GM19238 (cell line): ENCODE measurements around the gene TSPAN17.
A peak's percentile ranks its signal among the peaks of the same experiment; 100 is the strongest.

Experiments used
- DNase-seq: peaks from one replicate; pipeline ENCODE4 v3.0.0; 2011; ENCODE audit warnings: low spot score; ENCODE audit not compliant: insufficient read length

Gene TSPAN17

DNA sequence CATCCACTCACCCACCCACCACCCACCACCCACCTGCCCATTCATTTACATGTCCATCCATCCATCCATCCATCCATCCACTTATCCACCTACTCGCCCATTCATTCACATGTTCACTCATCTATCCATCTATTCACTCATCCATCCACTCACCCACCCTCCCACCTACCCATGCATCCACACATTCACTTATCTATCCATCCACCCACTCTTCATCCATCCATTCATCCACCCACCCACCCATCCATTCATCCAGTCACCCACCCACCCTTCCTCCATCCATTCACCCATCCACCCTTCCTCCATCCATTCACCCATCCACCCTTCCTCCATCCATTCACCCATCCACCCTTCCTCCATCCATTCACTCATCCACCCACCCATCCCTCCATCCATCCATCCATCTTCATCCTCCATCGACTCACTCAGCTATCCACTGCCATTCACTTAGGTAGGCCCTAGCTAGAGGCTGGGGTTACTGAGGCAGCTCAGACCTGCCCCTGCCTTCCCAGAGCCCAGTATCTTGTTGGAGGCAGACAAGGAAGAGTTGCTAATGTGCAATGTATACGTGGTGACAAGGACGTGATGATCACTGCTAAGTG, 12.7 kb downstream of the TSPAN17 start:
- no peak for DNase-seq

DNA sequence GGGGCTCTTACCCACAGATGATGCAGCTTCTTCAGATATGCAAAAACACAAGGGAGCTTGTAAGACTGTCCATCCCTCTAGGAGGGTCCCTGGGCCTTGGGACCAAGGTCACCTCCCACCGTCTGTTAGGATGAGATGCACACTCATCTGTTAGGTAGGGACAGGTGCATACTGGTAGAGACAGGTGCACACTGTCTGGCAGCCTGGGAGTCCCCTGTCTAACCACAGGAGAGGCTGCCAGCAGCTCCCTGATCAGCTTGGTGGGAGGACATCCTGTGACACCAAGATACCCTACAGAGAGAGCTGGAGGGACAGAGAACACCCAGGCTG, 13.2 kb downstream of the TSPAN17 start:
- DNase-seq: no peak

DNA sequence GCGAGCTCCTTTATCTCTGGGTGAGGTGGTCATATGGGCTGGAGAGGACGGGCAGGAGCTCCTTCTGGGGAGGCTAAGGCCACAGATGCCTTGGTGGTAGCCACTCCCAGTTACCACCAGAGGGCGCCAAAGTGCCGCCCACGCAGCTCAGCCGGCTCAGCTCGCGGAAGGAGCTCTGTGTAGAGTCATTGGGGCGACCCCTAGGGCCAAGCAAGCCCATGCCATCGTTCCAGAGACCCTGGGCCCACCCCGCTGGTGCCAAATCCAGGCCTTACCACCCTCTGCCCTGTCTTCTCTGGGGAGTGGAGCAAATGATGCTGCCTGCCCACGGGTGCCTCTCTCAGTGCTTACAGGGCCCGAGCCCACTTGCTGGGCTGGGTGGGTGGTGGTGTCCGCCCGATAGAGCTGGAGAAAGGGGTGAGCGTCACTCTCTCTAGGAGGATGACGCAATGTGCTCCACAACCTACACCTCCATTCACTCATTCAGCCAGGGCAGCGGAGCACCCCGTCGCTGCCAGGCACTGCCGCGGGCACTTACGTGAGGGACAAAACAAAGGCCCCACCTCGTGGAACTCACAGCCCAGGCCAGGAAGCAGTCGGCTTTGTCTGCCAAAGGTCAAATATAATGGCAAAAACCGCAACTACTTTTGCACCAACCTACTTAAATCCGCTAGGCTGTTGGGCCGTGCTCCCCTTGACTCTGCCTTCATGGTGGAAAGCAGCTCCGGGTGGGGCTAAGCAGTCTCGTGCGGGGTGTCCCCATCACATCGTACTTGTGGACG, 13.8 kb downstream of the TSPAN17 start:
- peak; percentile 94 for DNase-seq

DNA sequence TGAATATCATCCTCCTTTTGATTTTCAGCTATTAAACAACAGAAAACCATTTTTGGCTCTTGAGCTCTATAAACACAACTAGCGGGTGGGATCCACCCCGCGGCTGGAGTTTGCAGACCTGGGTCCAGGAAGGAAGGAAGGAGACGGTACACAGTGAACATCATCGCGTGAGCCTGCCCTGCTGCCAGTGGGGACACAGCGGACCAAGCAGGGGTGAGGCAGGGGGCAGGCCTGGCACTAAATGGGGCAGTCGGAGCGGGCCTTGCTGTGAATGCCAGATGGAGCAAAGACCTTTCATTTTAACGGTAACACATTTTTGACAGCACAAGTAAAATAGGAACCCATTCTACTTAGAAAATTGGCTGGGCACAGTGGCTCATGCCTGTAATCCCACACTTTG, 14.4 kb downstream of the TSPAN17 start:
- no peak for DNase-seq

DNA sequence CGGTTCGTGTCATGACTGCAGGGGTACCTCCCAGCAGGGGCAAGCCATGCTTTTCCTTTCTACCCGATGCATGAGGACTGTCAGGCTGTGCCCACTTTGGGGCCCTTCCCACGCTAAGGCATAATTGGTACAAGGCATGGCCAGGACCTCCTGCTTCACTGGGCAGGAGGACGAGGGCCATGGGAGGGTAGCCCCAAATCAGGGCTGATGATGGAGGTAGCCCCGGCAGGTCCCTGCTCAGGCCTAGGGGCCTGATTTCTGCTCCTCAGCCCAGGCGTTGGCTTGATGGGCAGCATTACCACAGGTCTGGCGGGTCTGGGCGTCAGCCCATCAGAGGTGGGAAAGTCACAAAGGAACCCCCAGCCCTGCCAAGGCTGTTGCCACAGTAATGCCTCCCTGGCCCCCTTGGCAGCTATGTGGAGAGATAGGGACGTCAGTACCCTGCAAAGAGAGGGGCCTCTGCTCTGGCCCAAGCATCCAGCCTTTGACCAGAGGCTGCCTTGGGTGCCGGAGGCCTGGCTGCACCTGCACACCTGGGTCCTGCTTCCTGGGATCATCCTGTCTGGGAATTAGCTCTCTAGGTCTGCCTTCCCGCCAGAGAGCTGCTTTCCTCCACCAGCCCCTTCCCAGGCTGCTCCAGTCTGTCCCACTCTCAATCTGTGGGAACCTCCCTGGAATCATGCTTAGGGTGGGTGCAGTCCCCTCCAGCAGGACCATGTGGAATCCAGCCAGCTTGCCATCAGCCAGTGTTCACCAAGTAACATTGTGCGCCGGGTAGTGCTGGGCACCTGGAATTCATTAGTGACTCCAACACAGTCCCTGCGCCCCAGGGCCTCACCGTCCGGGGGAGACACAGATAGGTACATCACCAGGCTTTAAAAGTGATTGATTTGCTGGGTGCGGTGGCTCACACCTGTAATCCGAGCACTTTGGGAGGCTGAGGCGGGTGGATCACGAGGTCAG, 15.4 kb downstream of the TSPAN17 start:
- DNase-seq: no peak

DNA sequence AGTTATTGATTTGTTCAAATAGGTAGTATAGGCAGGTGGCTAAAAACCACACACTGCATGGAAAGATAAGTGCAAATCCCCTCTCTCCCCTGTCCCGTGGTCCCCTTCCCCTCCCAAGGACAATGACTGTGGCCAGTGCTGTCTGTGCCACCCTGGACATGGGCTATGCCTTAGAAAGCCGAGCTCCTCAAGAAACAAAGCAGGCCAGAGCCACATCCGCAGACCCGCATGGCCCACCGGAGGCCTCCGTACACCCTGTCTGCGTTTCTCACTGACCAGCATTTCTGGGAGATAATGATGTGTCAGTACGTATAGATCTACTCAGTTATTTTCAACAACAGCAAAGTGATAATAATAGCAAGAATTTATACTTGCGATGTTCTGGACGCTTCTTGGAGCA, 16.3 kb downstream of the TSPAN17 start:
- no peak for DNase-seq

DNA sequence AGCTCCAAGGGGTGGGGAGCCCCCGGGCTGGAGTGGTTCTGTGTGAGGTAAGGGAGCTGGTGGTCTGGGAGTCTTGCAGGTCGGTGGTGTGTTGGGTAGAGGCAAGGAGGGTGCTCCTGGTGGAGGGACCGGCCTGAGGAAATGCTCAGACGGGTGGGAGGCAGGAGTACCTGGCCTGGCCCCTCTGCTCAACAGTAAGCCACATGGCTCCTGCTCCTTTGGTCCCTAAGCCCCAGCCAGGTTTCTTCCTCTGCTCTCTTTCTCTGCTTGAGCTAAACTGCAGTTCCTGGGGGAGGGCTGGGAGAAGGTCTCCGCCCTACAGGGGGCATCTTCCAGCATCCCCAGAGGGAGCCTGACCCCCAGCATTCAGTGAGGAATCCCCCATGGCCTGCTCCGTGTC, 17.2 kb downstream of the TSPAN17 start:
- DNase-seq: no peak

DNA sequence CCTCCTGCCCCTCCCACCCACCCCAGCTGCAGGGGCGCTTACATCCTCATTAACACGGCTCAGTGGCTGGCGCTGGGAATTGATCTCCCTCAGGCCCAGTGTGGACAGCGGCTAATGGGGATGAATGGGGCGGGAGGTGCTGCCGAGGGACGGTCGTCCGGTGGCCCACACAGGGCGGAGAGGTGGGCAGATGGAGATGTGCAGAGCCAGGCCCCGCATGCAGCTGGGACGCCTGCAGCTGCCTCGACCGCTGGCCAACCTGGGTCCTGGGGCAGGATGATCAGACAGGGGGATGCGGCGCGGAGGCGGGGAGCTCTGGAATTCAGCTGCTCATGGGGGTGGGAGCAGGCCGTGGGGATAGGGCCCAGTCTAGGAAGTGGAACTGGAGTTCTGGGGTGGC, 17.6 kb downstream of the TSPAN17 start:
- DNase-seq: no peak

DNA sequence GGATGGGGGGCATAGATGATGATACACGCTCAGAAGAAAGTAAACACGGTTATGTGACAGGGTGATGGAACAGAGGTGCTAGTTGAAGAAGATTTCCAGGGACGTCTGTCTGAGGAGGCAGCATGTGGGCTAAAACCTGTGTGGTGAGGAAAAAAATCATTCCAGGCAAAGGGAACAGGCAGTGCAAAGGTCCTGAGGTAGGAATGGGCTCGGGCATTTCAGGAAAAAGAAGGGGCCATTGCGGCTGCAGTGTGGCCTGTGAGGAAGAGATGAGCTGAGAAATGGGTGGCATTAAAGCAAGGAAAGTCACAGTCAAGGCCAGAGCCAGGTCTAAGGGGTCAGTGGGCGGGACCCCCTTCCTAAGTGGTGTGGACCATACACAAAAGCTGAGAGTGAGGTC, 18.2 kb downstream of the TSPAN17 start:
- DNase-seq: no peak

DNA sequence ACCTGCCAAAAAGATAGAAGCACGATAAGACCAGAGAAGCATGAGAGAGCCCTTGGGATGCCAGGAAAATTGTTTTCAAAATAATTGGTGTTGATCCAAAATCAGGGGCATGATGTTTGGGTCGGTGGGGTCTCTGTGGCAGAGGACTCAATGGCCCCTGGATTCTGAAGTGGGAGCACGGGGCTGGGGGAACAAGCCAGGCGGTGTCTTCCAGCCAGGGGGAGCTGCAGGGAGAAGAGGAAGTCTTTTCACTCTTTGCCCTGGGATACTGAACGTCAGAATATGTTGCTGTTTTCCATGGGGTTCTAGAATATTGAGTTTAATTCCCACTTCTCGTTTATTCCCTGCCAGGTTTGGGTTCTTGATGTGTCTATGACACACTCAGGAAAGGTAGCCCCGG, 20.4 kb downstream of the TSPAN17 start:
- DNase-seq: no peak

DNA sequence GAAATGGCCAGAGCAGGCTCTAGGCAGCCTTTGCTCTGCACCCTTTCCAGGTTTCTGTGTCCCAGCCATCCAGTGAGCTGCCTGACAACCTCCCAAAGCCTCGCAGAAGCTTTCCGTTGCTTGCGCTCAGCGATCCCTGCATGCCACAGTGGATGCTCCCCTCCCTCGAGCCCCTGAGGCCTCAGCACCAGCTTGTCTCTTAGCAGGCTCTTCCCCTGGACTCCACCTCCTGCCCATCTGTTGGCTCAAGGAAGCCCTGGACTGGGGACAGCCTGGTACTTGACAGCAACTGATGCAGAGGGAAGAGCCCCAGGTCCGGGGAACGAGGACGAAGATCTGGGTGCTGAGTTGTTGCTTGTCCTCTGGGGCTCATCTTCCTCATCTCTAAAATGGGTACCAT, 23.2 kb downstream of the TSPAN17 start:
- no peak for DNase-seq

DNA sequence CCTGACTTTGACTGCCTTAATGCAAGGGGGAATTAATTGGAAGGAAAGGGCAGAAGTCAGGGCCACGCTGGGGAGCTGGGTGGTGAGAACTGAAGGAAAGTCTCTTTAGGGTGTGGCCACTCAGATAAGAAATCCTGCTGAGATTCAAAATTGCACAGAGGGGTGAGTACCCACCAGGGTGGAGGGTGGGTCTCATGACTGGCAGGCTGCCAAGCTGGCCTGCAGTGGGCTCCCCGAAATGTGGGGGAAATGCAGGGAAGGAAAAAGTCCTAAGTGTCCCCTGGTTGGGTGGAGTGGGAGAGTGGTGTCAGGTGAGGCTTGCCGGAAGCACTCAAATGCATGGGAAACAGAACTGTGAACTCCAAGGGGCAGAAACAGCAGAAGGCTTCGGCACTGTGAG, 24.1 kb downstream of the TSPAN17 start:
- no peak for DNase-seq

DNA sequence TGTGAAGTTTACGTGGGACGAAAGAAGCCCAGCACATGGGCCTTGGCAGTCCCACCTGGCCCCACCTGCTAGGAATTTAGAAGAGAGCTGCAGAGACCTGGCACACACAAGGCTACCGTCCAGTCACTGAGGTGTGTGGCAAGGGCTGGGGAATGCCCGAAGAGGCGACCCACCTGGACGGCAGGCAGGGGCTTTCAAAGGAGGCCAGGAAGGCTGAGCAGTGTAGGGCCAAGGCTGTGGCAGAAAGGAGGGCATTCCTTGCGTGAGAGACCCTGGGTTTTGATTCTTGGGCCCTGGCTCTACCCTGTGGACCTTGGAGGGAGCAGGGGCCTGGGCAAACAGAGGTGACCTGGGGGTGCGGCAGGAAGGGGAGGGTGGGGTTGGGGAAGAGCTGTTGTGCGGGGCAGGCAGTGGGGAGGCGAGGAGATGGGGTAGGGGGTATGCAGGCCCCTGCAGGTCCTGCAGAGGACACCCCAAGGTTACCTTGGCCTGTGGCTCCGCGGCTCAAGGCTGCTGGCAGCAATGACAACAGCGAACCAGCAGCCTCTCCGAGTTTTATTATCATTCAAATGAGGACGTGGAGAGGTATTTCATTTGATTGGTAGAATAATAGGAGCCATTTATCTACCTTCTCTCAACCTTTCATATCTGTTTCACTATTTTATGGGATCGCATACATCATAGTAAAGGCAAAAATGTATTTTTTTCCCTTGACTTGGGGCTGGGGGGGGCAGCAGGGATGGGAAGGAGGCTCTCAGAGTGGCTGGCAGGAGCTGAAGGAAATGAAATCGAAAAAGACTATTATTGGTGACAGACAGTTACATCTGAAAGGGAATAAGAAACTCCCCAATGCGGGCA, 24.8 kb downstream of the TSPAN17 start:
- no peak for DNase-seq

DNA sequence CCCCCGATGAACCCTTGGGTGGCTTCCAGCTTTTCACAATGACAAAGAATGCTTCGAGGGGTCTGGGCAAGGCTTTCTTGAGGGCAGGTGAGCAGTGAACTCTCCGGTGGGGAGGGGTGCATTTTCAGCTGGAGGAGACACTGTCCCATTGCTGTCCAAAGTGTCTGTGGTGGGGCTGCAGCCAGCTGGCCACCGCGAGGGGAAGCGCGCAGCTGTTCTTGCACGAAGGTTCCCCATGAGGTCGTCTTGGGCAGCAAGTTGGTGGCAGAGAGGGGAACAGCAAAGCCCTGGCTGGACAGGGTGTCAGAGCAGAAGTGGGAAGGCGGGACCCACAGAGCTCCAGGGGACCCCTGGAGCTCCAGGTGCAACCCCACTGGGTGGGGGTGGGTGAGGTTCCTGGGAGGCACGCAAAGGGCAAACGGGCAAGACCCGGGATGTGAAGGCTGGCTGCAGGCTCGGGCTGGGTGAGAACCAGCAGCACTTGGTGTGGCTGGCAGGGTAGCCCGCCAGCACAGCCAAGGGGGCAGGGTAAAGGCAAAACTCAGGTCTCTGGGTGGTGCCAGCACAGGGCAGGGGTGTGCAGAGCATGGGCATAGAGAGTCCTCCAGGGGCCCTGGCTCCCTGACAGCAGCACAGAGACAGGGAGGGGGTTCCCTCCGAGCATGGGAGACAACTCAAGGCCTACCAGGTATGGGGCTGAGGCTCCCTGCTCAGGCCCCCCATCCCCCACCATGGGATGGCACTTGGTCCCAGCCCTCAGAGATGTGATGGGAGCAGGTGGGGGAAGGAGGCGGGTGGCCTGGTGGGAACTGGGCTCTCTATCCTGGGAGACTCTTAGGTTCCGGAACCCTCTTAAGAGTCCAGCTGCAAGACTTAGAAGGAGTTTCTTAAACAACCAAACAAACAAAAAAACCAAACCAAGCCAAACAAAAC, 26.6 kb downstream of the TSPAN17 start:
- DNase-seq: no peak

DNA sequence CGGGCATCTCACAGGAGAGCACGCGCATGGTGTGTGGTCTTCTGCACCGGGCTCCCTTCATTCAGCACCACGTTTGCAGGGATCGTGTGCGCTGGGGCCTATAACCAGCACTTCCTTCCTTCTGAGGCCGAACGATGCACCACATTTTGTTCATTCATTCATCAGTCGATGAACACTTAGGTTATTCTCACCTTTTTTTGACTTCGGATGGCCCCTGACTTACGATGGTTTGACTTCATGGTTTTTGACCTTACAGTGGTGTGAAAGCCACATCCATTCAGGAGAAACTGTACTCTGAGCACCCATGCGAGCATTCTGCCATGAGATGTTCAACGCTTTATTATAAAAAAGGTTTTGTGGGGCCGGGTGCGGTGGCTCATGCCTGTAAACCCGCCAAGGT, 27.5 kb downstream of the TSPAN17 start:
- DNase-seq: no peak

DNA sequence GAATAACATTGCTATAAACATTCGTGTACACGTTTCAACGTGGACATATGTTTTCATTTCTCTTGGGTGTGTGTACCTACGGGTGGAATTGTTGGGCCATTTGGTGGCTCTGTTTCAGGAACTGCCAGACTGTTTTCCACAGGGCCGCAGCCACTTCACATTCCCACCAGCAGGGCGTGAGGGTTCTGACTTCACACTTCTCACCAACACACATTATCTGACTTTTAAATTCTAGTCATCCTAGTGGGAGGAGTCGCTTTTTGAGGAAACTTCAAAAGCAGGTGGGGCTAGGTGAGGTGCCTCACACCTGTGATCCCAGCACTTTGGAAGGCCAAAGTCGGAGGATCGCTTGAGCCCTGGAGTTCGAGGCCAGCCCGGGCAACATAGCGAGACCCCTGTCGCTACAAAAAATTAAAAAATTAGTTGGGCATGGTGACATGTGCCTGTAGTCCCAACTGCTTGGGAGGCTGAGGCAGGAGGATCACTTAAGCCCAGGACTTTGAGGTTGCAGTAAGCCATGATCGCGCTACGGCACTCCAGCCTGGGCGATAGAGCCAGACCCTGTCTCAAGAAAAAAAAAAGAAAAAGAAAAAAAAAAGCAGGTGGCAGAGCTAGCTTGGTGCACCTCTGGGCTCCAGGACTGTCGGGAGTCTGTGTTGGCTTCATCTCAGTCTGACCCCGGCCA, 28.5 kb downstream of the TSPAN17 start:
- DNase-seq: no peak

DNA sequence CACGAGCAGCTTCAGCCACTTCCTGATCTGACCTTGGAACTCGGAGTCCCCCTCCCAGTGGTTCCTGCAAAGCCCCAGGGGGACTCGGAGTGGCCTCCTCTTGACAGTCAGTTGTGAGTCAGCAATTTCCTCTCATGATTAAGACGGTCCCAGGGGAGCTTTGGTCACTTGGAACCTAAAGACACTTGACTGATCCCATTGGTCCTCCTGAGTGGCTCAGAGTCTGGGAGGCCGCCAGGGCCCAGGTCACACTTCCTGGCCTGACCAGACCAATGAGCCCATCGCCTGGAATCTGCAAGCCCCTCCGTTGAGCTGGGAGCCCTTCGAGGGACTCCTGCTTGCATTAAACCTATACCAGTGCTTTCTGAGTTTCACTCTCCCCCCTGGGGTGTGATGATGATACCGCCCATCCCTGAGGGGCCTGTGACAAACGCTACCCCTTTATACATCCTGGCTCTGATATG, 29.1 kb downstream of the TSPAN17 start:
- DNase-seq: peak; percentile 75

DNA sequence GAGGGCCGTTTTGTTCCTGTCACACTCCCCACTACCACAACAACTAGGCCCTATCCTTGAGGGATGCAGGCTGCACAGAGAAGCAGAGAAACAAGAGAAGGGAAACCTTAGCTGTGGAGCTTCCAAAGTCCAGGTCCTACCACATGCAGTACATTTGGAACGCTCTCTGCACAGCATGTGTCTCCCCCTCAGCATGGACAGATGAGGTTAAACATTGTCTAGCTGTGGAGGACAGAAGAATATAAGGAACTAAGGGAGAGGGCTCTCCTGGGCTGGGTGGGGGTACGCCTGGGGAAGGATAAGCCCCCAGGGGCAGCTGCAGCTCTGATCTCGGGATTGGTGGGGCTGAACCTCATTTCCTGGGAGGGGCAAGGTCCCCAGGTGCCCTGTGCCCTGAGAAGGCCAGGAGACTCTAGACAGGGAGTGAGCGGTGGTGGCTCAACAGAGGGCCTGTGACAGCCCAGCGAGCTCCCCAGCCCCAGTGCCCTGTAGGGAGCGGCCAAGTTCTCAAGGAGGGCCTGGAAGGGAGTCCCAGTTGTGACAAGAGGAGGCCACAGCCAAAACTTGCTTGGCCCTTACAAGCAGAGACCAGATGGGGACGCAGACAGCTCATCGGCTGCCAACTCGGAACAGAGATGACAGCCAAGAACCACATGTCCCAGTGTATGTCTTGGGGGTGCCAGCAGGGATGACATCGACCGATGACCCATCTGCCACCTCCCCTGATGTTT, 30.1 kb downstream of the TSPAN17 start:
- DNase-seq: no peak

DNA sequence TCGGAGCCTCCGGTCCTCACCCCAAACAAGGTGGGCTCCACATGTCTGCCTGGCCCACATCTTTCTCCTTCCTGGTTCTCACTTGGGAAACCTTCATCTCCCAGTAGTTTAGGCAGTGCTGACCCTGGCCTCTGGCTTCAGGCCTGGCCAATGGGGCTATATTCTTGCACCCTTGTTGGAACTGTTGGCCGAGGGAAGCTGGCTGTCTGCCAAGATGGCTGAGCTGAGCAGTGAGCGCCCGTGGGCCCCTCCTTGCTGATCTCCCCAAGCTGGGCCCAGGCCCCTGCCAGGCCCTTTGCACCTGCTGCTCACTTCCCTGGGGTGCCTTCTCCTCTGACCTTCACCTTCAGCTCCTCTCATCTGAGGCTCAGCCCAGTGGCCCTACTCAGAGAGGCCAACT, 31.3 kb downstream of the TSPAN17 start:
- no peak for DNase-seq
